GM12878 (cell line): ENCODE results near the gene ALPK1. TPM values are rescaled to one million over a fixed set of nuclear protein-coding genes. Genes with fewer than 3 reads are reported as not detected.

ENCODE experiments used
- ATAC-seq: fragments of 200-7000 bp; cut with Tn5 transposase; 3 replicates; pipeline ENCODE4 v1.9.1; 2020; ENCODE audit warnings: mild to moderate bottlenecking, moderate library complexity
- BruUV-seq: library from RNA; stranded (reverse); fragments of 400-500 nt; replicated peaks from 2 replicates; lab custom pipeline; 2021; lab: Mats Ljungman, UMichigan
- CTCF ChIA-PET: fragments of 300-600 bp; sonication (Branson Sonifier 250); formaldehyde crosslinking; extraction: SDS; loops from one replicate; lab custom pipeline; 2021; ENCODE audit warnings: inconsistent platforms; lab: Yijun Ruan, JAX
- POLR2A ChIA-PET: fragments of 350-600 bp; formaldehyde crosslinking; extraction: SDS; loops from one replicate; lab custom pipeline; 2021; ENCODE audit warnings: inconsistent platforms; lab: Charles Lee
- RAD21 ChIA-PET: fragments of 300-600 bp; sonication (Branson Sonifier 250); formaldehyde crosslinking; loops from one replicate; lab custom pipeline; 2023; ENCODE audit warnings: antibody characterized with exemption; ENCODE audit not compliant: unreplicated experiment; lab: Charles Lee
- SMC1A ChIA-PET: fragments of 300-600 bp; sonication (Branson Sonifier 250); formaldehyde crosslinking; loops from one replicate; lab custom pipeline; 2023; ENCODE audit not compliant: unreplicated experiment, uncharacterized antibody; lab: Charles Lee
- DNase-seq: peaks from one replicate; pipeline ENCODE4 v3.0.0-alpha.2; 2011; ENCODE audit warnings: low read depth, low spot score
- FAIRE-seq: peaks from 3 replicates; lab custom pipeline; 2011; peaks lifted over from hg19 to GRCh38; lab: Jason Lieb, UNC
- H2AFZ ChIP-seq: 2 replicates; pipeline ENCODE4 v1.6.0; 2011; ENCODE audit warnings: low read depth, low read length, control low read depth; ENCODE audit not compliant: control insufficient read depth
- H3K27ac ChIP-seq: 2 replicates; pipeline ENCODE4 v1.5.1; 2011; ENCODE audit warnings: control low read depth; ENCODE audit not compliant: control insufficient read depth, insufficient read depth
- H3K27me3 ChIP-seq, 2 experiments: replicated peaks in 1 of 2; 2 replicates each; pipeline versions ENCODE4 v1.6.0 to v1.6.1; 2011; ENCODE audit warnings: low read length in 1 of 2; ENCODE audit not compliant: control insufficient read depth in 2 of 2, insufficient read depth in 2 of 2
- H3K36me3 ChIP-seq, 2 experiments: 2 replicates each; pipeline ENCODE4 v1.5.1; 2011; ENCODE audit warnings: low read length in 1 of 2; ENCODE audit not compliant: control insufficient read depth in 2 of 2, insufficient read depth in 2 of 2
- H3K4me1 ChIP-seq: 2 replicates; pipeline ENCODE4 v1.6.1; 2011; ENCODE audit warnings: mild to moderate bottlenecking, low read length, moderate library complexity, mixed read lengths; ENCODE audit not compliant: control insufficient read depth, insufficient read depth
- H3K4me2 ChIP-seq: 2 replicates; pipeline ENCODE4 v1.6.0; 2011; ENCODE audit warnings: control low read depth; ENCODE audit not compliant: control insufficient read depth, insufficient read depth
- H3K4me3 ChIP-seq: fragments of 200-600 bp; sonication (generic); 2 replicates; pipeline ENCODE4 v1.5.1; 2016
- H3K79me2 ChIP-seq: 2 replicates; pipeline ENCODE4 v1.6.0; 2011; ENCODE audit warnings: low read length; ENCODE audit not compliant: control insufficient read depth, insufficient read depth
- H3K9ac ChIP-seq: 2 replicates; pipeline ENCODE4 v1.8.0; 2011; ENCODE audit warnings: low read length, control low read depth, mixed read lengths; ENCODE audit not compliant: control insufficient read depth, insufficient read depth
- H3K9me3 ChIP-seq: replicated peaks from 3 replicates; pipeline ENCODE4 v1.5.1; 2011; ENCODE audit warnings: mild to moderate bottlenecking, low read length; ENCODE audit not compliant: control insufficient read depth, insufficient read depth
- H4K20me1 ChIP-seq: 2 replicates; pipeline ENCODE4 v1.6.0; 2011; ENCODE audit not compliant: control insufficient read depth, insufficient read depth
- CBFB ChIP-seq: IDR thresholded peaks from 2 replicates; pipeline ENCODE4 v1.6.1; 2016; ENCODE audit warnings: antibody characterized with exemption, low read depth
- EGR1 ChIP-seq, 2 experiments: IDR thresholded peaks; 1 replicate in 1 of 2; 2 replicates in 1 of 2; pipeline ENCODE4 v1.6.1; 2011 to 2012; ENCODE audit warnings: low read depth in 2 of 2, low read length in 2 of 2, borderline replicate concordance in 1 of 2, mild to moderate bottlenecking in 1 of 2, moderate library complexity in 1 of 2
- HDGF ChIP-seq: fragments of 450-650 bp; IDR thresholded peaks from 2 replicates; pipeline ENCODE4 v1.6.1; 2016; ENCODE audit warnings: antibody characterized with exemption
- MXI1 ChIP-seq: fragments of 150-350 bp; IDR thresholded peaks from 2 replicates; pipeline ENCODE4 v1.6.1; 2011; ENCODE audit warnings: low read depth, mild to moderate bottlenecking, inconsistent platforms, low read length, improper control_type of control experiment
- NFYB ChIP-seq: IDR thresholded peaks from 2 replicates; pipeline ENCODE4 v1.6.1; 2011; ENCODE audit warnings: low read depth, mild to moderate bottlenecking, low read length, improper control_type of control experiment, moderate library complexity; ENCODE audit not compliant: insufficient read depth
- POLR2AphosphoS2 ChIP-seq: IDR thresholded peaks from 2 replicates; pipeline ENCODE4 v1.6.1; 2011; ENCODE audit warnings: low read depth, mild to moderate bottlenecking, low read length, improper control_type of control experiment, moderate library complexity
- RCOR1 ChIP-seq: conservative IDR thresholded peaks from 2 replicates; pipeline ENCODE4 v1.6.1; 2012; ENCODE audit warnings: low read depth, low read length, improper control_type of control experiment
- SMAD5 ChIP-seq: IDR thresholded peaks from 2 replicates; pipeline ENCODE4 v1.6.1; 2016; ENCODE audit warnings: antibody characterized with exemption, low read depth
- SPI1 ChIP-seq: IDR thresholded peaks from 2 replicates; pipeline ENCODE4 v1.6.1; 2011; ENCODE audit warnings: low read depth, mild to moderate bottlenecking, low read length, moderate library complexity, borderline replicate concordance; ENCODE audit not compliant: insufficient read depth
- SRF ChIP-seq, 2 experiments: IDR thresholded peaks; 2 replicates each; pipeline ENCODE4 v1.6.1; 2011; ENCODE audit warnings: low read depth in 2 of 2, low read length in 2 of 2, mild to moderate bottlenecking in 1 of 2, moderate library complexity in 1 of 2
- TARDBP ChIP-seq: IDR thresholded peaks from 2 replicates; pipeline ENCODE4 v1.6.1; 2016; ENCODE audit warnings: borderline replicate concordance
- YBX1 ChIP-seq: fragments of 450-650 bp; IDR thresholded peaks from 2 replicates; pipeline ENCODE4 v1.6.1; 2016; ENCODE audit warnings: antibody characterized with exemption
- ZSCAN29 ChIP-seq: fragments of 450-650 bp; IDR thresholded peaks from 2 replicates; pipeline ENCODE4 v1.6.1; 2017; ENCODE audit warnings: mild to moderate bottlenecking, moderate library complexity
- WGBS: methylation state at CpG from one replicate; pipeline ENCODE4 v1.1.6; 2016; ENCODE audit warnings: low lambda C conversion rate; ENCODE audit not compliant: insufficient replicate concordance, insufficient coverage; ENCODE audit errors: missing lambda C conversion rate; 5-methylcytosine and 5-hydroxymethylcytosine counted together
- in situ Hi-C: fragments of 300-500 bp; cut with MboI; formaldehyde crosslinking; loops from 9 replicates; pipeline ENCODE4 v1.14.3; 2018; ENCODE audit warnings: mixed read lengths
- intact Hi-C: fragments of 100-400 bp; cut with micrococcal nuclease; formaldehyde crosslinking; loops from one replicate; pipeline ENCODE4 v1.14.2; 2022; ENCODE audit not compliant: unreplicated experiment
- polyA plus RNA-seq, 11 experiments: library from polyadenylated mRNA; depleted of rRNA in 4 of 11; unstranded in 6 of 11; stranded (reverse) in 5 of 11; fragments of >200 nt; fragmentation: Nextera tagmentation in 4 of 11; fragmentation: Illumina TruSeq in 1 of 11; extraction: Ambion mirVana in 4 of 11; extraction: Trizol in 1 of 11; gene quantifications; 1 replicate in 1 of 11; 2 replicates in 10 of 11; pipeline versions ENCODE4 v1.2.1 to v1.2.3, GENCODE V29; 2011 to 2016; ENCODE audit warnings: inconsistent platforms in 2 of 11, missing spikeins in 2 of 11, low read depth in 1 of 11
- total RNA-seq, 4 experiments: library from RNA; depleted of rRNA in 3 of 4; stranded (reverse); fragments of >200 nt in 3 of 4; fragmentation: Illumina TruSeq in 1 of 4; extraction: Trizol in 1 of 4; gene quantifications; 2 replicates each; pipeline versions ENCODE4 v1.2.1 to v1.2.3, GENCODE V29; 2013 to 2021
- TF ChIP-seq, protein P1 (sequence below): IDR thresholded peaks from 2 replicates; pipeline ENCODE4 v1.6.1; 2011; ENCODE audit warnings: borderline replicate concordance, low read depth, mild to moderate bottlenecking, moderate library complexity, mixed read lengths, low read length; ENCODE audit not compliant: insufficient read depth; ENCODE audit errors: extremely low read length
- TF ChIP-seq, protein P2 (sequence below): IDR thresholded peaks from 2 replicates; pipeline ENCODE4 v1.6.1; 2012; ENCODE audit warnings: low read depth, low read length, improper control_type of control experiment

Gene ALPK1
- total and polyA plus RNA-seq, 10 of the 15 experiments (the other 5 are each of a cell fraction or from before 2014, with no cell fraction given): 8.5 to 32.3 (median 22.6) TPM

DNA sequence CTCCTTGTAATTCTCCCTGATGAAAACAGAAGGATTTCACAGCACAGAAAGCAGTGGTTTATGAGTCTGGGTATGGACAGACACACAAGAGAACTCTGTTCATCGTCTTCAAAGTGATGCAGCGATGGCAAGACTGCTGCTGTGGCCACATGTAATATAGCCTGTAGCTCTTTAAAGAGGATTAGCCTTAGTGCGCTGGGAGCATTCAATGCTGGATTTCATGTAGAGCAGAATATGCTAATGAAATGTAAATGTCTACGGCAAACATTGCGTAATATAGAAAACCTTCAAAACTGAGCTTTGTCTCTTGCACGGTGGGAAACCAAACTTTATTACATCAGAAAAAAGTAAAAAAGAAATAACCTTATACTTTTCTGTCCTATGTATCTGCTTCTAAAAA, 42.9 kb downstream of the ALPK1 start:
- no peak overlapping the region for H3K27ac ChIP-seq
- RAD21 ChIA-PET: no interaction called here
- TF ChIP-seq NFYB (no peak), EGR1 (IDR thresholded peaks at IDR 0.05; ENCODE audit: borderline replicate concordance in 1 of 2, low read depth in 2 of 2, low read length in 2 of 2) (no peak), POLR2AphosphoS2 (no peak), RCOR1 (no peak), SPI1 (no peak), MXI1 (no peak), CBFB (no peak), SRF (IDR thresholded peaks at IDR 0.05; ENCODE audit: low read depth in 2 of 2, low read length in 2 of 2) (no peak), ZSCAN29 (no peak), HDGF (no peak), TARDBP (no peak), YBX1 (no peak), SMAD5 (no peak)
- TF ChIP-seq, protein P1, sequence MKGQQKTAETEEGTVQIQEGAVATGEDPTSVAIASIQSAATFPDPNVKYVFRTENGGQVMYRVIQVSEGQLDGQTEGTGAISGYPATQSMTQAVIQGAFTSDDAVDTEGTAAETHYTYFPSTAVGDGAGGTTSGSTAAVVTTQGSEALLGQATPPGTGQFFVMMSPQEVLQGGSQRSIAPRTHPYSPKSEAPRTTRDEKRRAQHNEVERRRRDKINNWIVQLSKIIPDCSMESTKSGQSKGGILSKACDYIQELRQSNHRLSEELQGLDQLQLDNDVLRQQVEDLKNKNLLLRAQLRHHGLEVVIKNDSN: no peak
- TF ChIP-seq, protein P2, sequence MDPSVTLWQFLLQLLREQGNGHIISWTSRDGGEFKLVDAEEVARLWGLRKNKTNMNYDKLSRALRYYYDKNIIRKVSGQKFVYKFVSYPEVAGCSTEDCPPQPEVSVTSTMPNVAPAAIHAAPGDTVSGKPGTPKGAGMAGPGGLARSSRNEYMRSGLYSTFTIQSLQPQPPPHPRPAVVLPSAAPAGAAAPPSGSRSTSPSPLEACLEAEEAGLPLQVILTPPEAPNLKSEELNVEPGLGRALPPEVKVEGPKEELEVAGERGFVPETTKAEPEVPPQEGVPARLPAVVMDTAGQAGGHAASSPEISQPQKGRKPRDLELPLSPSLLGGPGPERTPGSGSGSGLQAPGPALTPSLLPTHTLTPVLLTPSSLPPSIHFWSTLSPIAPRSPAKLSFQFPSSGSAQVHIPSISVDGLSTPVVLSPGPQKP: no peak
- no peaks in the 10 kb centered on the region for H3K9me3 ChIP-seq
- CTCF ChIA-PET: interaction anchor here (1.0 to 1.1 kb wide), 2 partner anchors 14 to 184 kb away, joined by 3 read pairs; no protein-coding TSS in a partner anchor
- H3K79me2 ChIP-seq: no peaks in the 10 kb centered on the region
- H3K9ac ChIP-seq: no peak overlapping the region
- H3K4me2 ChIP-seq: no peak overlapping the region
- POLR2A ChIA-PET: no interaction called here
- no TSS peak for BruUV-seq
- no peaks in the 10 kb centered on the region for H4K20me1 ChIP-seq
- ATAC-seq (no peak), FAIRE-seq (no peak), DNase-seq (no peak)
- 0 out of 4 replicates have a peak, but pooled peaks cover 0 to 2% of the 10 kb centered on the region in 2 experiments for H3K36me3 ChIP-seq
- 100% methylated on average over 6 of the region's 6 CpGs for WGBS
- intact Hi-C loops (no loop called here), in situ Hi-C loops (no loop called here)
- SMC1A ChIA-PET: no interaction called here
- no peaks in the 10 kb centered on the region for H3K27me3 ChIP-seq
- H2AFZ ChIP-seq: no peak overlapping the region
- H3K4me3 ChIP-seq: no peak overlapping the region
- H3K4me1 ChIP-seq: no peaks in the 10 kb centered on the region
